ENCODE measurements around the gene SPTBN1. TPM values are rescaled to one million over a fixed set of nuclear protein-coding genes. Genes with fewer than 3 reads are reported as not detected.

The SPTBN1 gene
- total and polyA plus RNA-seq, 2 experiments from 2014 or later = 58.1 to 204 TPM

DNA sequence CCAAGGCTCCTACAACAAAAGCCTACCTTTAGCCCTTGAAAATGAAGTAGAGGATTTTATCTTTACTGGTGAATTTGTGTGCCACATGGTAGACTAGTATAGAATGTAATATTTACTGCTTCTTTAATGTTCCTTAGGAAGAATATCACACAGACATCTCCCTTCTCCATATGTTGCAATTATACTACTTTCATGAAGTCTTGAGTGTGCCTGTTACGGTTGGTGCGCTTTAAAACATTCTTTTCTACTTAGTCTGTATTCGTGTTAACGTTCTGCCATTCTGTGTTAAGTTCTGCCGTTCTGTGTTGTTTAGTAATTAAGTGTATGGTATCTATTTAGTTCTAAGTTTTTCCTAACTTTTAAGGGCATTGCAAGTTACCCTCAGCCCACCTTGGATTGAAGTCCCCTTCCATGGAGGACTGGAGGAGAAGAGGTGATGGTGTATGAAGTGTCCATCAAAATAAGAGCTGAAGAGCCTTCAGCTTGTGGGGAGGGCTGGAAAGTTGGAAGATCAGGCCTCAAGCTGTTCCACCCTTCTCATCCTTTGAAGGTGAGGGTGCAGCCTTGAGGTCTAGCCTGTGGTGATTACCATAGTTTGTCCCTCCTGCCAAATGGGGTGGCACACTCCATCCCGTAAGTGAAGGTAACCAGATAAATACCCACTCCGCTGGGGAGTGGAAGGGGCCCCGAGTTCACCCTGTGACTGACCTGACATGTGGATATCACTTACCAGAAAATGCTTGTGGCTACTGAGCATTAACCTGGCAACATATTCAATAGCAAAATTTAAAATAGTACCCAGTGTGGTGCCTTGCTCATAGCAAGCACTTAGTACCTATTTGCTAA, 131.3 kb downstream of the SPTBN1 start:
- Histone ChIP-seq H3F3A (replicated peaks; ENCODE audit: low read depth) (no peaks in the 10 kb centered on the region), H3K4me1 (ENCODE audit: insufficient read depth) (peaks cover 51% of the 10 kb centered on the region), H3K9me2 (ENCODE audit: insufficient read depth) (no peaks in the 10 kb centered on the region), H3K4me3 (no peak overlapping the region), H3K4me2 (no peak overlapping the region), H3K27me3 (ENCODE audit: insufficient read depth) (no peaks in the 10 kb centered on the region), H3K79me2 (replicated peaks; ENCODE audit: insufficient read depth) (peaks cover 100% of the 10 kb centered on the region), H4K20me1 (replicated peaks; ENCODE audit: insufficient read depth) (peaks cover 76% of the 10 kb centered on the region), H2AFZ (no peak overlapping the region), H3K27ac (ENCODE audit: low read depth) (no peak overlapping the region), H3K36me3 (ENCODE audit: insufficient read depth) (no peaks in the 10 kb centered on the region)
- Mint-ChIP-seq H3K4me1 (peaks cover 56% of the 10 kb centered on the region), H3K4me3 (no peak overlapping the region), H3K27me3 (ENCODE audit: insufficient read depth, low read depth, poor library complexity) (peaks cover 8% of the 10 kb centered on the region), H3K36me3 (ENCODE audit: low read depth) (no peaks in the 10 kb centered on the region), H3K9me3 (no peaks in the 10 kb centered on the region), H3K27ac (peak overlapping the region; percentile 49)
- no peak for DNase-seq (ENCODE audit: low spot score)
- no peak for ATAC-seq
- TF ChIP-seq CREB1 (CRISPR knock-in tag; IDR thresholded peaks at IDR 0.05; ENCODE audit: low read depth) (no peak), NANOG (IDR thresholded peaks at IDR 0.05; ENCODE audit: borderline replicate concordance) (no peak), EZH2 (IDR thresholded peaks at IDR 0.05; ENCODE audit: low read depth, unreplicated experiment) (no peak), CTCF (conservative IDR thresholded peaks at IDR 0.05; ENCODE audit: low read depth in 2 of 2) (no peak), ETS1 (IDR thresholded peaks at IDR 0.05) (no peak), POLR2AphosphoS5 (IDR thresholded peaks at IDR 0.05; ENCODE audit: low read depth) (no peak)

GRCh38 chr2:54588244-54588899, 132.2 kb downstream of the SPTBN1 start:
- Histone ChIP-seq H3F3A (replicated peaks; ENCODE audit: low read depth) (no peaks in the 10 kb centered on the region), H3K4me3 (no peak overlapping the region), H3K4me2 (peak overlapping the region; percentile 19; the same call in 1 of the 2 replicates), H3K27me3 (ENCODE audit: insufficient read depth) (no peaks in the 10 kb centered on the region), H3K4me1 (ENCODE audit: insufficient read depth) (peaks cover 41% of the 10 kb centered on the region), H3K9me2 (ENCODE audit: insufficient read depth) (no peaks in the 10 kb centered on the region), H3K27ac (ENCODE audit: low read depth) (no peak overlapping the region), H2AFZ (no peak overlapping the region), H4K20me1 (replicated peaks; ENCODE audit: insufficient read depth) (peaks cover 75% of the 10 kb centered on the region), H3K36me3 (ENCODE audit: insufficient read depth) (no peaks in the 10 kb centered on the region), H3K79me2 (replicated peaks; ENCODE audit: insufficient read depth) (peaks cover 100% of the 10 kb centered on the region)
- ATAC-seq (peak; percentile 66), DNase-seq (ENCODE audit: low spot score) (no peak)
- Mint-ChIP-seq H3K36me3 (ENCODE audit: low read depth) (no peaks in the 10 kb centered on the region), H3K9me3 (no peaks in the 10 kb centered on the region), H3K4me3 (no peak overlapping the region; the same call in 2 of the 3 replicates), H3K4me1 (peaks cover 47% of the 10 kb centered on the region), H3K27me3 (ENCODE audit: insufficient read depth, low read depth, poor library complexity) (peaks cover 8% of the 10 kb centered on the region), H3K27ac (peak overlapping the region; percentile 89)
- TF ChIP-seq NANOG (IDR thresholded peaks at IDR 0.05; ENCODE audit: borderline replicate concordance) (no peak), JUNB (IDR thresholded peaks at IDR 0.05; ENCODE audit: unreplicated experiment) (no peak), ETS1 (IDR thresholded peaks at IDR 0.05) (no peak), CREB1 (CRISPR knock-in tag; IDR thresholded peaks at IDR 0.05; ENCODE audit: low read depth) (no peak), STAT1 (IDR thresholded peaks at IDR 0.05; ENCODE audit: unreplicated experiment) (no peak), EZH2phosphoT487 (IDR thresholded peaks at IDR 0.05; ENCODE audit: unreplicated experiment) (no peak), ZNF331 (CRISPR knock-in tag; IDR thresholded peaks at IDR 0.05; ENCODE audit: low read depth) (no peak), CTCF (conservative IDR thresholded peaks at IDR 0.05; ENCODE audit: low read depth in 2 of 2) (no peak), ZNF114 (CRISPR knock-in tag; IDR thresholded peaks at IDR 0.05) (no peak), EZH2 (IDR thresholded peaks at IDR 0.05; ENCODE audit: low read depth, unreplicated experiment) (no peak)
- TF ChIP-seq, protein P1, sequence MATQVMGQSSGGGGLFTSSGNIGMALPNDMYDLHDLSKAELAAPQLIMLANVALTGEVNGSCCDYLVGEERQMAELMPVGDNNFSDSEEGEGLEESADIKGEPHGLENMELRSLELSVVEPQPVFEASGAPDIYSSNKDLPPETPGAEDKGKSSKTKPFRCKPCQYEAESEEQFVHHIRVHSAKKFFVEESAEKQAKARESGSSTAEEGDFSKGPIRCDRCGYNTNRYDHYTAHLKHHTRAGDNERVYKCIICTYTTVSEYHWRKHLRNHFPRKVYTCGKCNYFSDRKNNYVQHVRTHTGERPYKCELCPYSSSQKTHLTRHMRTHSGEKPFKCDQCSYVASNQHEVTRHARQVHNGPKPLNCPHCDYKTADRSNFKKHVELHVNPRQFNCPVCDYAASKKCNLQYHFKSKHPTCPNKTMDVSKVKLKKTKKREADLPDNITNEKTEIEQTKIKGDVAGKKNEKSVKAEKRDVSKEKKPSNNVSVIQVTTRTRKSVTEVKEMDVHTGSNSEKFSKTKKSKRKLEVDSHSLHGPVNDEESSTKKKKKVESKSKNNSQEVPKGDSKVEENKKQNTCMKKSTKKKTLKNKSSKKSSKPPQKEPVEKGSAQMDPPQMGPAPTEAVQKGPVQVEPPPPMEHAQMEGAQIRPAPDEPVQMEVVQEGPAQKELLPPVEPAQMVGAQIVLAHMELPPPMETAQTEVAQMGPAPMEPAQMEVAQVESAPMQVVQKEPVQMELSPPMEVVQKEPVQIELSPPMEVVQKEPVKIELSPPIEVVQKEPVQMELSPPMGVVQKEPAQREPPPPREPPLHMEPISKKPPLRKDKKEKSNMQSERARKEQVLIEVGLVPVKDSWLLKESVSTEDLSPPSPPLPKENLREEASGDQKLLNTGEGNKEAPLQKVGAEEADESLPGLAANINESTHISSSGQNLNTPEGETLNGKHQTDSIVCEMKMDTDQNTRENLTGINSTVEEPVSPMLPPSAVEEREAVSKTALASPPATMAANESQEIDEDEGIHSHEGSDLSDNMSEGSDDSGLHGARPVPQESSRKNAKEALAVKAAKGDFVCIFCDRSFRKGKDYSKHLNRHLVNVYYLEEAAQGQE (IDR thresholded peaks at IDR 0.05; ENCODE audit: unreplicated experiment) = no peak

Data from GM23338 (cell line).